Kasumi-1 (cell line): Measurements from ENCODE around the gene NFAM1.

ENCODE experiments used
- DNase-seq, 2 experiments: peaks; one replicate each; lab custom pipeline; 2025; lab: John Stamatoyannopoulos, UW

NFAM1 gene

DNA sequence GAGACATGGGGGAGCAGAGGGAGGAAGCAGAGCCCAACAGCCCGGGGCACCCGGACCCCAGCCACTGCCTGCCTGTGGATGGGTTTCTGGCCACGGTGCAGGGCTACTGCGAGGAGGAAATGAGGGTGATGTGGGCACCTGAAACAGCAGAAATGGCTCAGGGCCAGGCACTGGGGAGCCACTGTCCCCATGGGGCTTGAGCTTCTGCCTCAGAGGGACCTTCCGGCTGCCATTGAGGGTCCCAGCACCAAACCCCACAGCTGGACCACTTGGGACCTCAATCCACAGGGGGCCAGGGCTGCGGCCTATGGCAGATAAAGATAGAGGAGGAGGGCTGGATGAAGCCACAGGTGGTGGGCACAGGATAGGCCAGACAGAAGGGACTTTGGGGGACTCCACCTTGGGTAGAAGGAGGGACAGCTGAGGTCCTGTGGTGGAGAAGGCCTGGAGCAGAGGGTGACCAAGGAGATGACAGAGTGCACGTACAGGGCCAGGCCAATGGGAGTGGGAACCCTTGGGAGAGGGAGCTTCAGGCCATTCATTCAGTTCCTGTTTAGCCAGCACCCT lies 48.3 kb downstream of the NFAM1 start:
- DNase-seq, result no peak

DNA sequence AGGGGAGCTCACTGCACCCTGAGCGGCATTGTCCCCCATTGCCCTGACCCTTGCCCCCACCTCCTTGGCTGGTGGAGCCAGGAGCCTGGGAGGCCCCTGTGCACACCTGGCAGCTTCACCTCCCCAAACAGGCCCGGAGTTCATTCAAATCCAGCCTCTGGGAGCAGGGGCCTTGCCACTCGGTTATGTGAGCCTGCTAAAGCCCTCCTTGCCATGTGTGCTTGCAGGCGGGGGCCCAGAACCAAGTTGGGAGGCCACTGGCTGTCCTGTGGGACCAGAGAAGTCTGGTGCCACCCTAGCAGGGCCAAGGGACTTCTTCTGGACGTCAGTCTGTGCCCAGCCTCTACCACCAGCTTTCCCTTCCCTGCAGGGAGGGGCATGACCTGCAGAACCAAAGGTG lies 48.9 kb downstream of the NFAM1 start:
- DNase-seq, result no peak

DNA sequence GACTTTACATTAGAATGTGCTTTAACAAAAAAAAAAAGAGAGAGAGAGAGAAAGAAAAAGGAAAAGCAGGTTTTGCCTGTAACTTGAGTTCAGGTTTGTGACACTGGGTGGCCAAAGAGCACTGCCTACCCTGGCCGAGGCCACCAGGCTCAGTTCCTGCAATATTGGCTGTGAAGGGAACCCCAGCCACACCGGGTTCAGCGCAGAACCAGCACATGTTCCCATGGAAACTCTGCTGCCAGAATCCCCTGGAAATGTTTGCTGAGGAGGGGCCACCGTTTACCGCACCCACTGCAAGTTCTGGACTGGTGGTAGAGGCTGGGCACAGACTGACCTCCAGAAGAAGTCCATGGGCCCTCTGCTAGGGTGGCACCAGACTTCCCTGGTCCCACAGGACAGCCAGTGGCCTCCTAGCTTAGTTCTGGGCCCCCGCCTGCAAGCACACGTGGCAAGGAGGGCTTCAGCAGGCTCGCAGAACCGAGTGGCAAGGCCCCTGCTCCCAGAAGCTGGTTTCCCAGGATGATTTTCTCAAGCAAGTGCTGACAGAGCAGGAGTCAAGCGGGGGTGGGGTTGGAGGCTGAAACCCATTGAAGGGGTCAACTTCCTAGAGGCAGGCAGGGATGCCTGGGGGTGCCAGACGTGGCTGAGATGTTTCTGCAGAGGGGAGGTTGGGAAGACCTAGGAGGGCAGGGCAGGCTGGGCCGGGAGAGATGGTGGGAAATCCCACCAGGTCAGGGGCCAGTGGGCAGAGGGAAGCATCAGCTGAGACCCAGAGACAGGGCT lies 51.2 kb downstream of the NFAM1 start:
- no peak for DNase-seq

DNA sequence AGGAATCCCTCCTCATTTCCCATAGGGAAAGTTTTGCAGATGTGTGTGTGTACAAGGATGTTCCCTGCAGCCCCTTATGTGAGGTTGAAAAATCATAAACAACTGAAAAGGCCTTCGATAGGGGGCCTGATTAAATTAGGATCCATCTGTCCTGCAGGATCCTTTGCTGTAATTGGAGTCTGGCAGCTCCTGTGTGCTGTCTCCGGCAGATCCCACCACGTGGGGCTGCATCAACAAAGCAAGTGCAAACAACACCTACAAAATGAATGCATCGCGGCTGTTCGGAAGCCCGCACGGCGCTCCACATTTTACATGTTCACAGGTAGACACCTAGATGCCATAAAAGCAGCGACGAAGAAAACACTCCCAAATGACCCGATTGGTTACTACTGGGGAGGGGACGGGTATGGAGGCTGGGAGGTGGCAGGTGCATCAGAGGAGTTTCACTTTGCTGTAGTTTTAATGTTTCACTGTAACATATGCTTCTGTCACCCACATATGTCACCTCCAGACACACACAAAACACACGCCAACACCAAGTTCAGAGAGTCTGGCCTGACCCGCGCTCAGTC lies 52.2 kb downstream of the NFAM1 start:
- DNase-seq, result no peak

DNA sequence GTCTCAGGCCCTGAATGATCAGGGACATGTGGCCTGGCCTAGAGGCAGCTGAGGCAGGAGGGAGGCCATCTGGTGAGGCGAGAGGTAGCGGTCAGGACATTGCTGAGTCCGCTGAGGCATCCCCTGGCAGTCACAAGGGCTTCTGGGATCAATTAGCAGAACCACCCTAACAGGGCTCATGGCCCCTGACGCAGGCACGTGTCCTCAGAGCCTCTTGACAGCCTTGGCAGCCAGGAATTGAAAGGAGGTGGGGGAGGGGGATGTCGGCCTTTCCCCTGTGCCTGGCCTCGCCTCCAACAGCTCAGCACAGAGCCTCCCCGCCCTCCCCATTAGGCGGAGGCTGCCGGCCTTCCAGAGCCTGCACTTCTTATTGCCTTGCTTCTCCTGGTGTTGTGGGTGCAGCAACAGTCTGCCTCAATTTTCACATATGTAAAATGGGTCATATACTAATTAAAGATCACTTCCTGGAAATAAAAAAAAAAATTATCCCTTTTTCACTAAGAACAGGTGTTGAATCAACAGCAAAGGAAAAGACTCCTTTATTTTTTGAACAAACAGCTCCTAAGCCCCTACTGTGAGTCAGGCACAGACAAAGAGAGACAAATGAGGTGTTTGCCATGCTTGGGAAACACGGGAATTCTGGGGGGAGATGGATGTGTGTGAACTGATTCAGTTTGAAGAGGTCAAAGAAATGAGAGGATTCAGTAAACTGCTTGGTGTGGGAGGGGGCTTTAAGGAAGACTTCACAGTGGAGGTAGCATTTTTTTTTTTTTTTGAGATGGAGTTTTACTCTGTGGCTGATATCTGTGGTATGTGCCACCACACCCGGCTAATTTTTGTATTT lies 55.3 kb downstream of the NFAM1 start:
- DNase-seq, result no peak

DNA sequence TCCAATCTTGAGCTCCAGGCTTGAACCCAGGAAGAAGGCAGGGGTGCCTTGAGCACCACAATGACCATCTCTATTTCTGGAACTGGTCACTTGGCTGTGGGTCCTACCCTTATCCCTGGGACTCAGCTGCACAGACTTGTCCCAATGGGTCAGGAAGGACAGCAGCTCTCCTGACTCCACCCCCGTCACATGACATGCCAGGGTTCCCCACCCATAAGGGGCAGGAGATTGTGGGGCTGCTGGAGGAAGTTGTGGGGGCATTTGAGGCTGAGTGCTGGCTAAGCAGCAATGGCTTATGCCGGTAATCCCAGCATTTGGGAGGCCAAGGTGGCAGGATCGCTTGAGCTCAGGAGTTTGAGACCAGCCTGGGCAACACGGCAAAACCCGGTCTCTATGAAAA lies 56.2 kb downstream of the NFAM1 start:
- no peak for DNase-seq

DNA sequence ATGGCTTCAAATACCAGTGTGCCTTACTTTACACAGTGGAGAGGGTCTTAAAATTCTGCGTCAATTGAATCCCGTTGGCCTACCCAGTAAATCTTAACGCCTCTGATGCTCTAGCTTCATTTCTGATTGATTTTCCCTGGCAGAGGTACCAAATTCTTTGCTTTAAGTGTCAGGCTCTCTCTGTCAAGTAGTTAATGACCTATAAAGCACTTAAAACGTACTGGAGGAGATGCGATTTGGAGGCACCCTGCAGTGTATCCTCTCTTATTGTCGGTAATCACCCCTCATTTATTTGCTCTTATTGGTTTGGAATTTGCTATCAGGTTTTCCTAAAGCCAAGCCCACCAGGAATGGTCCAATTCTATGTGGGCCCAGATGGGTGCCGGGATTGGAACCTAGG lies 59.2 kb downstream of the NFAM1 start:
- DNase-seq, result no peak

DNA sequence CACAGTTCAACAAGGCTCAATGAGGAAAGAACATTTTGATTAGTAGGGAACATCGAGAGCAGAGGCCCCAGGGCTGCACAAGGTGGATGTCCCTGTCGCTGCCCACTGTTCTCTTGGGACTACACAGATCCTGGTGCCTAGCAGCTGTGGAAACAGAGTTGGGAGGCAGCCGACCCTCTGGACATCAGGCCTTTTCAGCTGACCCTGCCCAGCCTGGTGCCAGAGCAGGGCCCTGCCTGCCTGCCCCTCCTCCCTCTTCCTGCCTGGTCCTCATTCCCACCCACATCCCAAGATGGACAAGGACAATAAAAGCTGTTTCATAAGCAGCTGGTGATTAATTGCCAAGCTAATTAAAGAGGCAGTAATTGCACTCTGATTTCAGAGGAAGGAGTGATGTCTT lies 60.7 kb downstream of the NFAM1 start:
- DNase-seq, result no peak

DNA sequence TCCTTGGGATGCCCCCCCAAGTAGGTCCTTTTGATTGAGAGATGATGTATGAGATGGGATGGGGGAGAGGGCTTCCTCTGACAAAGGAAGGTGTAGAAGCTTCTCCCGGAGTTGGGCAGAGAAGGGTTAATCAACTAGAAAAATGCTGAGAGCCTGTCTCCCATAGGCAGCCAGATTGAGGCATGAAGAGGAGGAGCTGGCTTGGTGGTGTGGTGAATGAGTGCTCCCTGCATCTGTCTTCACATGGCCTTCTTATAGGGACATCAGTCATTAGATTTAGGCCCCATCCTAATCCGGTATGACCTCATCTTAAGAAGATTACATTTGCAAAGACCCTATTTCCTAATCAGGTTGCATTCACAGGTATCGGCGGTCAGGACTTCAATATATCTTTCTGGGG lies 61.1 kb downstream of the NFAM1 start:
- no peak for DNase-seq

DNA sequence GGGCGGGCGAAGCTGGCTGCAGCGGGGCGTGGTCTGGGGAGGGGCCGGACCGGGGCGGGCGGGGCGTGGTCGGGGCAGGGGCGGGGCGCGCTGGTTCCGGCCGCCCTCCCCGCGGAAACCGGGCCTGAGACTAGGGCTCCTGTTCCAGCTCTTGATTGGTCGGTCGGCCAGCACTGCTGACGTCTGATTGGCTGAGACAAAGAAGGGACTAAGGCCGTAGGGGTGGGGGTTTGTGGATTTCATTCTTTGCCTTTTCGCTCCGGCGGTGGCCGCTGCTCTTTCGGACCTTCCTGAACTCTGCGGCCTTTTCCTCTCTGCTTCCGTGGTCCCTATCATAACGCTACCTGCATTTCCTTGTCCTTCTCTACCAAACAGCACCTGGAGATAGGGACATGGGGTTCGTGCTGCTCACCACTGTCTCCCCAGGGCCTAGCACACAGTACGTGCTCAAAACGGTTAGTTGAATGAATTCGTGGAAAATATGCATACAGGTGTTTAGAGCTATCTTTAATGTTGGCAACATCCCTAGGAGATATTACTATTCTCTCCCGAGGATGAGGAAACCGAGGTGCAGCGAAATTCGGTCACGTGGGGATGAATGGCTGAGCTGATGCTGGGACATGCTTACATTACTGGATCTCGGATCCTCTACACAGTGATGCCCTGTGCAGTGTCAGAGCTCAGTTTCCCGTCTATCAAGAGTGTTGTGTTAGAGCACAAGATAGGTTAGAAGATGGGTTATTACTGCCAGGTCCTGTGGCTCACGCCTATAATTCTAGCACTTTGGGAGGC lies 62.8 kb downstream of the NFAM1 start:
- DNase-seq, result peak; percentile 85 to 90

DNA sequence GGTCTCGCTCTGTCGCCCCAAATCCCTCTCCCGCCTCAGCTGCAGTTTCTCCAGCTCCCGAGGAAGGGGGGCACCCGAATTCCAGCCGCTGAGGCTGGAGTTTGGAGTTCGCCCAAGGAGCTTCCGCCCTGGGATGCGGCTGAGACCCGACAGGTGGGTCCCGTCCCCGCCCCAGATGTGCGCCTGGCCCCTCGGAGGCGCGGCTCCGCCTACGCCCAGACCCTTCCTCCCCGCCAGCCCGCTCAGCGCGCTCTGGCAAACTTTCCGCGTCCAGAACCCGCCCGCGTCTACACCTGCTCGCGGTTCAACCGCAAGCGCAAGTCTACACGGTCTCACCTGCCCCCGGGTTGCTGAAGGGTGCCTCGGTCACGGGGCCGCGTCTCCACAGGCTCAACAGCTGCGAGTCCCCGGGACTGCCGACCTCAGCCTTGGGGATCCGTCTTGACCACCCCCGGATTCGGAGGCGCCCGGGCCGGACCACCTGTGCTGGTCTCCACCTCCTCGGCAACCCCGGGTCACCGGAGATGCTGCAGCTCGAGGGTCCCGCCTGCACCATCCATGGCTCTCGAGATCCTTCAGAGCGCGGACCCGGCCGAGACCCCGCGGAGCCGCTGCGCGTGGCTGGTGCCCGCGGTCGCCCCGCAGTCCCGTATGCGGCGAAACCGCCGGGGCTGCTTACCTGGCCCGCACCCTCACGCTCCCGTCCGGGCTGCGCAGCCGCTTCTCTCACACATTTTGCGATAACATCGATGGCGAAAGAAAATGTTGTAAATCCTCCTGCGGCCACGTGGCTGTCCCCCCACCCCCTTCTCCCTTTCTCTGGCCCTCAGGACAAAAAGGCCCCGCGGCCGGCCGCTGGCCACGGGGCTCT lies 63.6 kb downstream of the NFAM1 start:
- no peak for DNase-seq

DNA sequence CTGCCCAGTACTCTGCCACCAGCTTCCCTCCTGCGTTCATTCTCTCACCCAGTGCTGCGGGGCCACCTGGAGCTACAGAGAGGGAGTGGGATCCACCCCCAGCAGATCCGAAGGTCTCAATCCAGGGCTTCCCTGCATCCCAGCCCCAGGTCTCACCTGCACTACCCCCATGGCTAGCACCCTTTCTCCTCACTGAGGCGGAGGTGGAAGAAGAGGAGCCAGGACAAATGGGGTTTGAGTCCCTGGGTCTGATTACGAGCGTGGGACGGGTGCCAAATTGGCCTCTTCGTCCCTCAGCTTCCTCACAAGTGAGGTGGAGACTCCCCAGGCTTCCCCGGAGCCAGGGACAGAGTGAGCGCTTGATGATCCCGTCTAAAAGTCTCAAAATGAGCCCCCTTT lies 64.2 kb downstream of the NFAM1 start:
- no peak for DNase-seq

DNA sequence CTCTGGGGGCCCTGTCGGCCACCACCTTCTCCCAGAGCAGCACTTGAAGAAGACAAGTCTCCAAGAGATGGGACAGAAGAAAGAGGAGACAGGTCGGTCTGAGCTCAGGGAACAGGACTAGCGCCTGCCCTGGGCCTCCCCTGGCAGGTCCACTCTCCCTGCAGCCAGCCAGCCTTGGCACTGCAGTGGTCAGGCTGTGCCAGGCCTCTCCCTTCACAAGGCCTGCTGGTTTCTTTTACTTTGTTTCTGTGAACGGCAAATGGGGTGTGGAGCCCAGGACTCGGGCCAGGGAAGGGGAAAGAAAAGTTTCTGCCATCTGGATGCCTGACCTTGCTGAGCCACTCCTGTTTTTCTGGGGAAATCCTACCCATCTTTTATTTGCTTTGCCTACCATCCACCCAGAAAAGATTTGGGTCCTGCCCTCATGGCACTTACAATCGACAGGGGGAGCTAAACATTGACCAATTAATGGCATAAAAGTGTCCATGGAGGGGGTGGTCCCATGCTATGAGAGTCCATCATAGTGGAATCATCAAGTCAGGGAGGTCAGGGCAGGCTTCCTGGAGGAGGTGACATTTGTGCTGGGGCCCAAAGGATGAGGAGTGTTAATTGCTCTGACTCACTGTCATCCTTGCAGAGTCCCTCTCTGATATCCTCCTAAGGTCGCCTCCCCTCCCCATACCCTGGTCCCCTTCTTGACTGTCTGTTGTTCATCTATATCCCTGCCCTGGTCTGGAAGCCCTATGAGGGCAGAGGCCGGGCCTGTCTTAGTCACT lies 65.2 kb downstream of the NFAM1 start:
- no peak for DNase-seq

DNA sequence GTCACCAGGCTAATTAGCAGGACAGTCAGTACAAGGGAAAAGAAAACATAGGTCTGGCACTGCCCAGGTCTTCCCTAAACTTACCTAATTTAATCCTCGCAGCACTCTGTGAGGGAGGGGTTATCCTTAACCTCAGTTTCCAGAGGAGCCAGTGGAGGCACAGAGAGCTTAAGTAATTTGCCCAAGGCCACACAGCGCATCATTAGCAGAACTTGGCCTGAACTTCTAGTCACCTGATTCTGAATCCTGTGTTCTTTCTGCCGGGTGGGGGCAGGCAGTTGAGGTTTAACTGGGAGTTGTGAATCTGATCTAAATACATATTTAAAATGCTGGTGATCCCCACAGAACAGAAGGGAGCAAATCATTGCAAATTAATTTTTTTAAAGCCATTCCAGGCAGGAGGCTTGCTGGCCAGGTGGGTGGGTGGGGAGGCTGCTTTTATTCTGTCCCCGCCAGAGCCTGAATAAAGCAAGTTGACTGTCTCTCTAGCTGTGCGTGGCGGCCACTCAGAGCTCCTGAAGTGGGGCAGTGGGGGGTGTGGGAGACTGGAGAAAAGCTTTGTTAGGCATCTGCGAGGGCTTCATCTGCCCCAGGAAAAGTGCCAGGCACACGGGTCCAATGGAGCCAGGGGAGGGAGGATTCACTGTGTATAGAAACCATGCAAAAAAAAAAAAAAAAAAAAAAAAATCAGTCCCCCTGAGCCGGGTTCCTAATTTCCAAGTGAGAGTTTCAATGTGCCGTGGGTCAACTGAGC lies 66.1 kb downstream of the NFAM1 start:
- DNase-seq, result no peak

DNA sequence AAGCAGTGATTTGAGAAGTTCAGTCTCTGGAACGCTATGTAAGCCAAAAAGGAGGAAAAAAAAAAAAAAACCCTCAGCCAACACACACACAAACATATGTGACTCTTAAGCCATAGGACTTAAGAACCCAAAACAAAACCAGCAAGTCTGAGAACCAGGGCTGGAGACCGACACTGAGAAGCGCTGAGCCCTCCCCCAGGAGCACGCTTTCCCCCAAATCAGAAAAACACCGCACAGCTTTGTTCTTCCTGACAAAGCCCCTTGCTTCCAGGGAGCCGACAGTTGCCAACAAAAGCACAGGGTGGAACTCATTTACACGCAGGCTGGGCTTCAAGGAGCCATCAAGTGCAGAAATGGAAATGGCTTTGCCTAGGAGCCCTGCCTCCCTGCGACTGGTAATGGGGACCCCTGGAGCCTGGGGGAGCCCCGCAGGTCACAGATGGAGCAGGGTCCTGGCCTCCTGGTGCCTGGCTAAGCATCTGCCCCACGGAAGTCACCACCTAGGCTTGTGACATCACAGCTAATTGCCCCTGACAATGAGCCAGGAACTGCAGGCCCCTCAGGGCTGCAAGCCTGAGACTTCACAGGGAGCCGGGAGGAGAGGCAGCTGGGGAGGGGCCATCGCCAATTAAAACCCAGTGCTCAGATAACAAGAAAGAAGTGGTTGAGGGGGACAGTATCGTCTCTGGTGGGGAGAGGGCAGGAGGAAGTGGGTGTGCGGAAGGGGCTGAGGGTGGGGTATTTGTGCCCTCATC lies 66.9 kb downstream of the NFAM1 start:
- DNase-seq, result no peak

DNA sequence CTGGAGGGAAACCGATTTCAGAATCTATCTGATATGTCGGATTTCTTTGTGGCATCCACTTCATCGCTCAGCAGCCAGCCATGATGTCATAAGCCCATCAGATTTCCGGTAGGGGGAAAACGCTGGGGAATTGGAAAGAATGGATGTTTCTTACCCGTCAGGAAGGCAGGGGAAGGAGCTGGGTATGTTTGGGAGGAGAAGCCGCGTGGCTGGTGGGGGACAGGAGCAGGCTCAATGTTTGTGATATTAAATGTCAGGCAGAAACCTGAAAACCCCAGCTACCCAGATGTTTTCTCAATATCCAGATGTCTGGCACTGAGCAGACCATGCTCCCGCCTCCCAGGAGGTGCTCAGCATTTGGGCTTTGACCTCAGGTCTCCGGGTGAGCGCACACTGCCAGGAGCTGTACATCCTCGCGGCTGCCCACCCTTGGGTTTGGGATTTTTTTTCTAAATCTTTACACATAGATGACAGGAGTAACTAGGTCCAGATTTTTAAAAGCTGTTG lies 67.5 kb downstream of the NFAM1 start:
- no peak for DNase-seq

DNA sequence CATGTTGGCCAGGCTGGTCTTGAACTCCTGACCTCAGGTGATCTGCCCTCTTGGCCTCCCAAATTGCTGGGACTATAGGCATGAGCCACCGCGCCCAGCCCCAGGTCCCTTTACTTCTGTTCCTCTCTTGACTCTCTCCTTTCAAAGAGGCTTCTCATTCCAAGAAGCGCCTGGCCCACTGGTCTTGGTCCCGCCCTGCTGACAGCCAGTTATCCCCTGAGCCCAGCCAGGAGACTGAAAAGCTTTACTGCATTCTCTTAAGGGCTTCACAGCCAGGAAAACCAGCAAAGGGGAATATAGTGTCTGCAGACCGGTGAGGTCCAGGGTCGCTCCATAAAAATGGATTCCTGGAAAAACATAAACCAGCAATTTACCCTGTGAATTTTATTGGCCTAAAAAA lies 68.3 kb downstream of the NFAM1 start:
- no peak for DNase-seq

DNA sequence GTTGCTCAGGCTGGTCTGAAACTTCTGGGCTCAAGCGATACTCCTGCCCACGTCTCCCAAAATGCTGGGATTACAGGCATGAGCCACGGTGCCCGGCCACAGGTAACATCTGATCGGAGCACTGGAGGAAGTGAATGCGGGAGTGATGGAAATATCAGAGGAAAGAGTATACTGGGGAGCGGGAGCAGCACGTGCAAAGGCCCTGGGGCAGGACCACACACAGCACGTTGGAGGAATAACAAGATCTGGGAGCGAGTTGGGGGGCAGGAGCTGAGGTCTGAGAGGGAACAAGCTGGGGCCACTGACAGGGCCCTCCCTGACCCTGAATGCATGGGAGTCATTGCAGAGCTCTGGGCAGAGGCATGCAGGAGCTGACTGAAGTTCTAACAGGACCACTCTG lies 70.7 kb downstream of the NFAM1 start:
- DNase-seq, result no peak
